Pancreas (tissue), 10 donors: ENCODE data around the gene TTLL7. TPM values are rescaled to one million over a fixed set of nuclear protein-coding genes. Genes with fewer than 3 reads are reported as not detected.

Experiments used
- ATAC-seq, 4 donors: fragments of 200-7000 bp; cut with Tn5 transposase; one replicate each; pipeline versions ENCODE4 v1.8.0 to v1.9.1; 2020; ENCODE audit warnings: mild to moderate bottlenecking in 4 of 4, moderate library complexity in 4 of 4
- DNase-seq, 6 donors: peaks; one replicate each; pipeline ENCODE4 v3.0.0-alpha.2; 2020
- FAIRE-seq: peaks from 2 replicates; lab custom pipeline; 2012; peaks lifted over from hg19 to GRCh38; lab: Jason Lieb, UNC
- H3K27ac ChIP-seq, 4 donors: fragments of 200-600 bp; sonication (generic); 1 replicate in 3 of 4; 2 replicates in 1 of 4; pipeline versions ENCODE4 v1.5.0 to v1.8.0; 2020
- H3K27me3 ChIP-seq, 4 donors: fragments of 200-600 bp; one replicate each; pipeline ENCODE4 v1.8.0; 2021
- H3K36me3 ChIP-seq, 3 donors: fragments of 200-600 bp; sonication (generic) in 1 of 3; one replicate each; pipeline versions ENCODE4 v1.5.0 to v1.8.0; 2020 to 2021
- H3K4me1 ChIP-seq, 3 donors: fragments of 200-600 bp; one replicate each; pipeline ENCODE4 v1.8.0; 2021
- H3K4me3 ChIP-seq, 4 donors: fragments of 200-600 bp; sonication (generic) in 2 of 4; one replicate each; pipeline versions ENCODE4 v1.5.0 to v1.8.0; 2020 to 2021
- H3K9me3 ChIP-seq, 4 donors: fragments of 200-600 bp; one replicate each; pipeline ENCODE4 v1.8.0; 2021
- WGBS, 2 donors: extraction: QIAGEN DNeasy Blood & Tissue Kit; methylation state at CpG; one replicate each; pipeline ENCODE4 v1.1.7; 2013; 5-methylcytosine and 5-hydroxymethylcytosine counted together
- intact Hi-C, 3 donors: fragments of 100-400 bp; cut with DNase I; formaldehyde crosslinking; loops; one replicate each; pipeline versions ENCODE4 v1.11.1 to v1.14.2; 2022
- polyA plus RNA-seq, 2 donors: library from polyadenylated mRNA; stranded (reverse); fragments of 200-250 nt; gene quantifications; one replicate each; pipeline ENCODE4 v1.2.3, GENCODE V29; 2013
- total RNA-seq, 6 donors: library from RNA; stranded (reverse); fragmentation: NEBNext Ultra II Directional in 4 of 6; extraction: Animal tissue kit (Norgen Biotek cat#: 25700) in 4 of 6; gene quantifications; one replicate each; pipeline versions ENCODE4 v1.2.1 to v1.2.4, GENCODE V29; 2021 to 2023
- TF ChIP-seq, protein P1 (sequence below), 4 donors: fragments of 200-600 bp; sonication (generic) in 3 of 4; IDR thresholded peaks; one replicate each; pipeline versions ENCODE4 v1.5.0 to v1.8.0; 2021; ENCODE audit warnings: antibody characterized with exemption in 4 of 4
- donor health status: healthy with polysubstance abuse.
- donor health status: DM: no; HTN: no; CAD: no; lungs with moderate emphysema.
- donor health status: DM: no; HTN: no; CAD: no.
- donor health status: control.
- donor health status: control.
- donor health status: Bipolar disorder and iron deficiency.
- donor health status: DM: yes; HTN: yes; CAD: no.
- donor health status: DM: no; HTN: no; CAD: no.
- donor health status: DM: no; HTN: no; CAD: no.
- donor health status: DM: yes; HTN: yes; CAD: no.

The TTLL7 gene
- total and polyA plus RNA-seq, 8 donors = 10.5 to 22.4 (median 13.0) TPM

DNA sequence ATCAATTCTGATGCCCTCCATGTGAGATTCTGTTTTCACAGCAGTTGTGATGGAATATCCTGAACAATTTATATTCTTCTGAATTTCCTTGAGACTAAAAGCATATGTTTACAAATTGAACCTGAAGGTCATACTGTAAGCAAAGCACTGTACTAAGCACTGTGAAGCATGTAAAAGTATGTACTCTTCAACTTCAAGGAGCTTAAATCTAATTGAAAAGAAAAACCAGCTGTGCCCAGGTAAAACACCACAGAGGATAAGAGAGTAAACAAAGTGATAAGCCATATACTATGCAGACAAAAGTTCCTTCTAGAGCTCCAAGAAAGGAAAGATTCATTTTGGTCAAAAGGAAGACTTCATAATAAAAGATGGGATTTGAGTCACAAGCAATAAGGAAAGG is 71.9 kb downstream of the TTLL7 start:
- ATAC-seq = no peak
- TF ChIP-seq, protein P1, sequence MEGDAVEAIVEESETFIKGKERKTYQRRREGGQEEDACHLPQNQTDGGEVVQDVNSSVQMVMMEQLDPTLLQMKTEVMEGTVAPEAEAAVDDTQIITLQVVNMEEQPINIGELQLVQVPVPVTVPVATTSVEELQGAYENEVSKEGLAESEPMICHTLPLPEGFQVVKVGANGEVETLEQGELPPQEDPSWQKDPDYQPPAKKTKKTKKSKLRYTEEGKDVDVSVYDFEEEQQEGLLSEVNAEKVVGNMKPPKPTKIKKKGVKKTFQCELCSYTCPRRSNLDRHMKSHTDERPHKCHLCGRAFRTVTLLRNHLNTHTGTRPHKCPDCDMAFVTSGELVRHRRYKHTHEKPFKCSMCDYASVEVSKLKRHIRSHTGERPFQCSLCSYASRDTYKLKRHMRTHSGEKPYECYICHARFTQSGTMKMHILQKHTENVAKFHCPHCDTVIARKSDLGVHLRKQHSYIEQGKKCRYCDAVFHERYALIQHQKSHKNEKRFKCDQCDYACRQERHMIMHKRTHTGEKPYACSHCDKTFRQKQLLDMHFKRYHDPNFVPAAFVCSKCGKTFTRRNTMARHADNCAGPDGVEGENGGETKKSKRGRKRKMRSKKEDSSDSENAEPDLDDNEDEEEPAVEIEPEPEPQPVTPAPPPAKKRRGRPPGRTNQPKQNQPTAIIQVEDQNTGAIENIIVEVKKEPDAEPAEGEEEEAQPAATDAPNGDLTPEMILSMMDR (IDR thresholded peaks at IDR 0.05) = no peak

DNA sequence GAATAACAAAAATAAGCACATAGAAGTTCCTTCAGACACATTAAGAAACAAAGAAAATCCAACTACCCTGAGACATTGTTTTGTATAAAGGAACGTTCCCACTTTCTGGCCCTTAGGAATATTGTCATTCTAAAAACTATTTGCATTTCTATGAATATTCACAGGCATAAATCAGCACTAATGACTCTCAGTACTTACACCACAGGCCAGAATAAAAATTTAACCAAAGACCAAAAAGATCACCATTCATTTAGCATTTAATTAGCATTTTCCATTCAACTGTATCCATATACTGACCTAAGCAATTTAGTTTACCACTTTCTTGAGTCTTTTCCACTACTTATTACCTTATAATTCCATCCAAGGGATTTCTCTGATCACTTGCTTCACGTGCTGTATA is 75.4 kb downstream of the TTLL7 start:
- TF ChIP-seq, protein P1 (IDR thresholded peaks at IDR 0.05) = no peak
- intact Hi-C loops = no loop called here
- H3K27ac ChIP-seq = no peak overlapping the region
- H3K4me3 ChIP-seq = no peak overlapping the region
- H3K27me3 ChIP-seq = no peaks in the 10 kb centered on the region
- peaks cover 0 to 12% (median 0%) of the 10 kb centered on the region in 3 donors for H3K4me1 ChIP-seq
- DNase-seq (no peak), FAIRE-seq (no peak), ATAC-seq (no peak)
- 89 to 93% methylated on average over 2 of the region's 2 CpGs for WGBS, 2 donors
- peaks cover 0 to 11% (median 0%) of the 10 kb centered on the region in 3 donors for H3K36me3 ChIP-seq
- no peaks in the 10 kb centered on the region for H3K9me3 ChIP-seq

More for the DNA sequence above, 71.9 kb downstream of the TTLL7 start:
- intact Hi-C loops = no loop called here
- no peaks in the 10 kb centered on the region for H3K27me3 ChIP-seq
- no peak overlapping the region for H3K4me3 ChIP-seq
- H3K36me3 ChIP-seq = no peaks in the 10 kb centered on the region
- FAIRE-seq (no peak), DNase-seq (no peak)
- H3K4me1 ChIP-seq = peaks cover 0 to 14% (median 0%) of the 10 kb centered on the region in 3 donors
- no peak overlapping the region for H3K27ac ChIP-seq
- no peaks in the 10 kb centered on the region for H3K9me3 ChIP-seq

DNA sequence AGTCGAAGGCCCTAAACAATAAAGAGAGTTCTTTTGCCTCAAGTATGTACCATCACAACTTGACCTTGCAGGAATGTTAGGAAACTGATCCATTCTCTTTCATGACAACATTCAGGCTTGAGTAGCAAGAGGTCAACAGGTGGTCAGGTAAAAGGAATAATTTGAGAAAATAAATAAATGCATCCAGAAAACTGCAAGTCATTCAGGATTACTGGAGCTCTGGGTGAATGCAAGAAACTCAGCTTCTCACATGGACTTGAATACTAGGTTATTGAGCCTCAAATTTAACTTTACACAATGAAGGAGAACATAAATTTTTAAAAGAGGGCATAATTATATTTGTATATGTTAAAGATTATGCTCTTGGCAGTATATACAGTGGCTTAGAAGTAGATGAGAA is 76.5 kb downstream of the TTLL7 start:
- intact Hi-C loops = no loop called here
- no peak for FAIRE-seq
- no peak overlapping the region for H3K27ac ChIP-seq
- peaks cover 0 to 2% (median 0%) of the 10 kb centered on the region in 3 donors for H3K4me1 ChIP-seq
- H3K36me3 ChIP-seq = peaks cover 0 to 11% (median 0%) of the 10 kb centered on the region in 3 donors
- ATAC-seq = no peak
- no peak overlapping the region for H3K4me3 ChIP-seq
- WGBS, 2 donors = 84 to 100% methylated on average over 1 of the region's 1 CpG
- TF ChIP-seq, protein P1 (IDR thresholded peaks at IDR 0.05) = no peak
- no peaks in the 10 kb centered on the region for H3K27me3 ChIP-seq
- DNase-seq = no peak
- no peaks in the 10 kb centered on the region for H3K9me3 ChIP-seq

DNA sequence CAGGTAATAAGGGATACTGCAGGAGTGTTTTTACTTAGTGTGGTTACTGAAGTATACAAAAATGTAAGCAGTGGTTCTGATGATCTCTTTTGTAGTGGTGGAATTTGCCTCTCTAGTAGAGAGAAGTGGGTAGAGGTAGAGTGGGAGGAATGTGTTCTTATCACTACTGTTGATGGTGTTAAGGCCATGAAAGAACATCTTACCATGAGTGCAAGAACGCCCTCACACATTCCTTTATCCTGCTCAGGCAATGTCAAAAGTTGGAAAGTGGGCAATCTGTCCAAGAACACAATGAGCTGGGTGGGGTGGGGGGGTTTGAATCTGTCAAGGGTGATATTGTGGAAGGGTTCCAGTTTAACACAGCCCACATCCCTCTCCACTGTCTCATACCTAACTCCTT is 78.6 kb downstream of the TTLL7 start:
- FAIRE-seq (no peak), ATAC-seq (no peak)

DNA sequence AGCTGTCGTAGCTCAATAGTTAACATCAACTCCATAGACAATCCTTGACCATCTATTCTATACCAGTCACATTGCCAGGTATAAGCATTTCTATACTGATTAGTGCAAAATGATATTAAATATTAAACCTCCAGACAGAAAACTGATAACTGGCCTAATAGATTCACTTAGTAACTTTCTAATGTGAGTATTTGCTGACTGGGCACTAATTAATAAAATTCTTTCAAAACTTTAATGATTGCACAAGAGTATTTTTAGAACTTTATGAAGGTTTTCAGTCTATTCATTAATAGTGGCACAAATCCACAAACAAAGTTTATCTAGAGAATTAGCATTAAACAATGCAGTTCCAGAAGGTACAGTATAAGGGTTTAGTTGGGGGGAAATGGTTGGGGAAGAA is 79.1 kb downstream of the TTLL7 start:
- intact Hi-C loops = no loop called here
- no peak overlapping the region for H3K4me3 ChIP-seq
- WGBS, 2 donors = 96 to 98% methylated on average over 1 of the region's 1 CpG
- DNase-seq (no peak), ATAC-seq (no peak), FAIRE-seq (no peak)
- no peak overlapping the region for H3K27ac ChIP-seq
- peaks cover 0 to 11% (median 0%) of the 10 kb centered on the region in 3 donors for H3K36me3 ChIP-seq
- TF ChIP-seq, protein P1 (IDR thresholded peaks at IDR 0.05) = no peak
- H3K9me3 ChIP-seq = no peaks in the 10 kb centered on the region
- H3K4me1 ChIP-seq = no peaks in the 10 kb centered on the region
- H3K27me3 ChIP-seq = no peaks in the 10 kb centered on the region

More for the DNA sequence above, 78.6 kb downstream of the TTLL7 start:
- Histone ChIP-seq H3K4me3 (no peak overlapping the region), H3K36me3 (peaks cover 0 to 11% (median 0%) of the 10 kb centered on the region in 3 donors), H3K27me3 (no peaks in the 10 kb centered on the region), H3K4me1 (no peaks in the 10 kb centered on the region), H3K27ac (no peak overlapping the region), H3K9me3 (no peaks in the 10 kb centered on the region)
- DNase-seq = no peak
- 98 to 100% methylated on average over 1 of the region's 1 CpG for WGBS, 2 donors
- intact Hi-C loops = no loop called here
- TF ChIP-seq, protein P1 (IDR thresholded peaks at IDR 0.05) = no peak
